Measurements from ENCODE around the gene PLK1. TPM values are rescaled to one million over a fixed set of nuclear protein-coding genes. Genes with fewer than 3 reads are reported as not detected.

PLK1 gene
- total and polyA plus RNA-seq, 2 of the 4 experiments (the other 2 are of a cell fraction) = 19.4 to 59.0 TPM

DNA sequence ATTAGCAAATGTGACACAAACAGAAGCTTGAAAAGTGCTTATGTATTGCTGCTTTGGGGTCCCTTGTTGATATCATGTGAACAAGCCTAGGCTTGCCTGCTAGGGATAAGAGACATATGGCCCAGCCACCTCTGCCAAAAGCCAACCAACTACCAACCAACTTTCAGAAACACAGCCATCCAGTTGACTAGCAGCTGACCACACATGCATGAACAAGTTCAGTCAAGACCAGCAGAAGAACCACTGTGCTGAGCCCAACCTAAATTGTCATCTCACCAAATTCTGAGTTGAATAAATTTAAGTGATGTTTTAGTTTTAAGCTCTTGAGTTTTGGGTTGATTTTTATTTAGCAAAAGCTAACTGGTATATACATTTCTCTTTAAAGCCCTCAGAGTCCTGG is 30.8 kb downstream of the PLK1 start:
- Histone ChIP-seq H3K18ac (ENCODE audit: low read depth, low read length) (no peak overlapping the region), H2AK5ac (ENCODE audit: low read depth, low read length) (no peak overlapping the region), H3K36me3 (ENCODE audit: control insufficient read depth, insufficient read depth, low read length) (no peaks in the 10 kb centered on the region), H3K9me1 (ENCODE audit: insufficient read depth, low read length) (no peaks in the 10 kb centered on the region), H3K27me3 (ENCODE audit: control insufficient read depth, insufficient read depth, low read length) (peaks cover 18% of the 10 kb centered on the region), H3K4me1 (ENCODE audit: control insufficient read depth, insufficient read depth, low read length) (no peaks in the 10 kb centered on the region), H4K8ac (ENCODE audit: low read depth in 2 of 2, low read length in 2 of 2) (no peak overlapping the region), H4K5ac (ENCODE audit: low read depth, low read length) (no peak overlapping the region), H3K23ac (ENCODE audit: low read depth, low read length) (no peak overlapping the region), H4K20me1 (ENCODE audit: insufficient read depth, low read length) (no peaks in the 10 kb centered on the region), H2BK5ac (ENCODE audit: low read depth, low read length, poor library complexity, severe bottlenecking) (no peak overlapping the region), H2BK20ac (ENCODE audit: low read depth, low read length) (no peak overlapping the region), H3K56ac (ENCODE audit: extremely low read depth, insufficient read depth, low read length) (no peak overlapping the region), H4K91ac (ENCODE audit: insufficient read depth, low read depth, low read length) (no peak overlapping the region), H3K4me2 (ENCODE audit: low read depth, low read length) (no peak overlapping the region), H3K79me1 (ENCODE audit: low read depth in 1 of 2, low read length in 2 of 2) (no peaks in the 10 kb centered on the region), H3K27ac (ENCODE audit: insufficient read depth, low read length) (no peak overlapping the region), H2AK9ac (replicated peaks; ENCODE audit: low read depth, low read length, poor library complexity) (no peak overlapping the region), H3K4ac (ENCODE audit: low read depth, low read length) (no peak overlapping the region), H3K4me3 (ENCODE audit: insufficient read depth, low read depth, low read length) (no peak overlapping the region), H3K9ac (ENCODE audit: low read depth, low read length) (no peak overlapping the region), H3K14ac (replicated peaks; ENCODE audit: low read depth, low read length) (no peak overlapping the region), H2AFZ (replicated peaks; ENCODE audit: low read length, poor library complexity) (no peak overlapping the region), H2BK120ac (ENCODE audit: low read depth, low read length) (no peak overlapping the region), H2BK15ac (ENCODE audit: low read depth, low read length) (no peak overlapping the region), H3K9me3 (ENCODE audit: control insufficient read depth, insufficient read depth, low read length) (peaks cover 9% of the 10 kb centered on the region)
- BruUV-seq (replicated peaks) = no TSS peak
- no peak for TF ChIP-seq RCOR1 (IDR thresholded peaks at IDR 0.05; ENCODE audit: insufficient replicate concordance, low read length)
- TF ChIP-seq MXI1 (IDR thresholded peaks at IDR 0.05; ENCODE audit: borderline replicate concordance, low read depth, low read length) = no peak
- TF ChIP-seq CEBPB (IDR thresholded peaks at IDR 0.05; ENCODE audit: low read depth, low read length) = no peak
- TF ChIP-seq FOS (IDR thresholded peaks at IDR 0.05; ENCODE audit: low read depth, low read length) = no peak
- TF ChIP-seq NFE2L2 (IDR thresholded peaks at IDR 0.05; ENCODE audit: low read depth, low read length) = no peak
- TF ChIP-seq, protein P1, sequence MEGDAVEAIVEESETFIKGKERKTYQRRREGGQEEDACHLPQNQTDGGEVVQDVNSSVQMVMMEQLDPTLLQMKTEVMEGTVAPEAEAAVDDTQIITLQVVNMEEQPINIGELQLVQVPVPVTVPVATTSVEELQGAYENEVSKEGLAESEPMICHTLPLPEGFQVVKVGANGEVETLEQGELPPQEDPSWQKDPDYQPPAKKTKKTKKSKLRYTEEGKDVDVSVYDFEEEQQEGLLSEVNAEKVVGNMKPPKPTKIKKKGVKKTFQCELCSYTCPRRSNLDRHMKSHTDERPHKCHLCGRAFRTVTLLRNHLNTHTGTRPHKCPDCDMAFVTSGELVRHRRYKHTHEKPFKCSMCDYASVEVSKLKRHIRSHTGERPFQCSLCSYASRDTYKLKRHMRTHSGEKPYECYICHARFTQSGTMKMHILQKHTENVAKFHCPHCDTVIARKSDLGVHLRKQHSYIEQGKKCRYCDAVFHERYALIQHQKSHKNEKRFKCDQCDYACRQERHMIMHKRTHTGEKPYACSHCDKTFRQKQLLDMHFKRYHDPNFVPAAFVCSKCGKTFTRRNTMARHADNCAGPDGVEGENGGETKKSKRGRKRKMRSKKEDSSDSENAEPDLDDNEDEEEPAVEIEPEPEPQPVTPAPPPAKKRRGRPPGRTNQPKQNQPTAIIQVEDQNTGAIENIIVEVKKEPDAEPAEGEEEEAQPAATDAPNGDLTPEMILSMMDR (conservative IDR thresholded peaks at IDR 0.05; ENCODE audit: low read depth, low read length) = no peak
- no peak for TF ChIP-seq RAD21 (IDR thresholded peaks at IDR 0.05; ENCODE audit: low read length)
- no peak for TF ChIP-seq BHLHE40 (IDR thresholded peaks at IDR 0.05; ENCODE audit: low read depth, low read length)
- no peak for TF ChIP-seq SMC3 (IDR thresholded peaks at IDR 0.05; ENCODE audit: low read depth, low read length)
- TF ChIP-seq CHD1 (IDR thresholded peaks at IDR 0.05; ENCODE audit: low read depth, low read length) = no peak
- TF ChIP-seq MAFK (IDR thresholded peaks at IDR 0.05; ENCODE audit: low read depth, low read length) = no peak
- no peak for TF ChIP-seq MAZ (IDR thresholded peaks at IDR 0.05; ENCODE audit: borderline replicate concordance, low read depth, low read length)
- no peak for TF ChIP-seq RFX5 (IDR thresholded peaks at IDR 0.05; ENCODE audit: low read depth, low read length)
- TF ChIP-seq, protein P2, sequence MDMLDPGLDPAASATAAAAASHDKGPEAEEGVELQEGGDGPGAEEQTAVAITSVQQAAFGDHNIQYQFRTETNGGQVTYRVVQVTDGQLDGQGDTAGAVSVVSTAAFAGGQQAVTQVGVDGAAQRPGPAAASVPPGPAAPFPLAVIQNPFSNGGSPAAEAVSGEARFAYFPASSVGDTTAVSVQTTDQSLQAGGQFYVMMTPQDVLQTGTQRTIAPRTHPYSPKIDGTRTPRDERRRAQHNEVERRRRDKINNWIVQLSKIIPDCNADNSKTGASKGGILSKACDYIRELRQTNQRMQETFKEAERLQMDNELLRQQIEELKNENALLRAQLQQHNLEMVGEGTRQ (IDR thresholded peaks at IDR 0.05; ENCODE audit: low read depth, low read length) = no peak
- no peak for TF ChIP-seq POLR2A (IDR thresholded peaks at IDR 0.05; ENCODE audit: low read depth, low read length)
- TF ChIP-seq, protein P3, sequence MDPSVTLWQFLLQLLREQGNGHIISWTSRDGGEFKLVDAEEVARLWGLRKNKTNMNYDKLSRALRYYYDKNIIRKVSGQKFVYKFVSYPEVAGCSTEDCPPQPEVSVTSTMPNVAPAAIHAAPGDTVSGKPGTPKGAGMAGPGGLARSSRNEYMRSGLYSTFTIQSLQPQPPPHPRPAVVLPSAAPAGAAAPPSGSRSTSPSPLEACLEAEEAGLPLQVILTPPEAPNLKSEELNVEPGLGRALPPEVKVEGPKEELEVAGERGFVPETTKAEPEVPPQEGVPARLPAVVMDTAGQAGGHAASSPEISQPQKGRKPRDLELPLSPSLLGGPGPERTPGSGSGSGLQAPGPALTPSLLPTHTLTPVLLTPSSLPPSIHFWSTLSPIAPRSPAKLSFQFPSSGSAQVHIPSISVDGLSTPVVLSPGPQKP (IDR thresholded peaks at IDR 0.05; ENCODE audit: borderline replicate concordance, low read depth, low read length) = no peak
- DNase-seq = no peak
- ChIA-PET CTCF (no interaction called here), POLR2A (ENCODE audit: unreplicated experiment) (no interaction called here)
- in situ Hi-C loops (cut with MboI; ENCODE audit: low sequenced_read_pairs) (no loop called here), dilution Hi-C loops (cut with HindIII; ENCODE audit: low sequenced_read_pairs, unreplicated experiment) (no loop called here), intact Hi-C loops (cut with micrococcal nuclease) (no loop called here)
- ATAC-seq (ENCODE audit: low read depth) = no peak

Data from IMR-90 (cell line).